Activated CD8-positive, alpha-beta T cell treated with anti-CD3 and anti-CD28 coated beads for 36 hours (primary cell): Measurements from ENCODE around the gene GALNT17. TPM values are rescaled to one million over a fixed set of nuclear protein-coding genes. Genes with fewer than 3 reads are reported as not detected.

Source experiments
- ATAC-seq: fragments of 200-7000 bp; cut with Tn5 transposase; one replicate; pipeline ENCODE4 v1.10.0; 2021; ENCODE audit warnings: mild to moderate bottlenecking, moderate library complexity
- CTCF ChIA-PET: fragments of 350-600 bp; sonication (Branson Sonifier 250); formaldehyde crosslinking; loops from one replicate; lab custom pipeline; 2021; ENCODE audit warnings: antibody characterized with exemption; lab: Charles Lee
- POLR2A ChIA-PET: fragments of 350-600 bp; sonication (Branson Sonifier 250); formaldehyde crosslinking; loops from one replicate; lab custom pipeline; 2021; ENCODE audit warnings: antibody characterized with exemption; lab: Charles Lee
- DNase-seq: peaks from one replicate; pipeline ENCODE4 v3.0.0-alpha.2; 2020
- H3K27ac Mint-ChIP-seq: one replicate; pipeline ENCODE4 v1.8.0; 2021; ENCODE audit warnings: mild to moderate bottlenecking, mixed read lengths
- H3K27me3 Mint-ChIP-seq: one replicate; pipeline ENCODE4 v1.8.0; 2021; ENCODE audit warnings: mixed read lengths
- H3K36me3 Mint-ChIP-seq: one replicate; pipeline ENCODE4 v1.8.0; 2021; ENCODE audit warnings: low read depth, mixed read lengths
- H3K4me1 Mint-ChIP-seq: one replicate; pipeline ENCODE4 v1.8.0; 2021; ENCODE audit warnings: low read depth, mixed read lengths
- H3K4me3 Mint-ChIP-seq: one replicate; pipeline ENCODE4 v1.8.0; 2021; ENCODE audit warnings: mild to moderate bottlenecking, moderate library complexity, mixed read lengths
- H3K9me3 Mint-ChIP-seq: one replicate; pipeline ENCODE4 v1.8.0; 2021; ENCODE audit warnings: mixed read lengths
- intact Hi-C: fragments of 100-400 bp; cut with micrococcal nuclease; formaldehyde crosslinking; loops from one replicate; pipeline ENCODE4 v1.10.0; 2022
- total RNA-seq, 2 experiments: library from RNA; stranded (reverse); gene quantifications; one replicate each; pipeline ENCODE4 v1.2.3, GENCODE V29; 2021
- TF ChIP-seq, protein P1 (sequence below): fragments of 200-600 bp; IDR thresholded peaks from one replicate; pipeline ENCODE4 v1.8.0; 2022; ENCODE audit warnings: antibody characterized with exemption, mild to moderate bottlenecking

The GALNT17 gene
- total RNA-seq, 2 experiments from 2014 or later, result not detected

DNA sequence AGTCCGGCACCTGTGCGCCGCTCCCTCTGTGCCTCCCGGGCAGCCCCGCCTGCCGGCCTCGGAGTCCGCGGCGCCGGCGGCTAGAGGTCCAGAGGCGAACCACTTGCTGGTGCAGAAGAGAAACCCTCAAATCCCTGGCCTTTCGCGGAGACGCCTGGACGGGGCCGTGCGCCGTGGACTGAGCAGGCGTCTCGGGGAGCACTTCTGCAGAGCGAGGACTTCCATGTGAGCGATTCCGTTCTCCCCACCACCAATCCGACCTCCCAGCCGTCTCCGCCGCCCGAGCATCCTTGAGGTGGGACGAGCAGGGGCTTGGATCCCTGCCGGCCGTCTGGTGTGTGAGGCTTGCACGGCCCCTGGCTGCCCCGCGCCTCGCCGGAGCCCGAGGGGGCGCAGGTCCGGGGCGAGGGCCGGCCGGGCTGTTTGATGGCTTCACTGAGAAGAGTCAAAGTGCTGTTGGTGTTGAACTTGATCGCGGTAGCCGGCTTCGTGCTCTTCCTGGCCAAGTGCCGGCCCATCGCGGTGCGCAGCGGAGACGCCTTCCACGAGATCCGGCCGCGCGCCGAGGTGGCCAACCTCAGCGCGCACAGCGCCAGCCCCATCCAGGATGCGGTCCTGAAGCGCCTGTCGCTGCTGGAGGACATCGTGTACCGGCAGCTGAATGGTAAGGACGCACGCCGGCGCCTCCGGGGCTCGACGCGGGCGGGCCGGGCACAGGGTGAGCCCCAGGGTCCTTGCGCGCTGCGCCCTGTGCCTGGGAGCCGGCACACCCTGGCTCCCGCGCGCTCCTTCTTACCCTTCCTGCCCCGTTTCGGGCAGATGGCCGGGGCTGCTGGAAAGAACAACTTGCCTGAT lies 660 bp downstream of the GALNT17 start:
- no peak for ATAC-seq
- DNase-seq, result no peak
- ChIA-PET POLR2A (no interaction called here), CTCF (no interaction called here)
- intact Hi-C loops, result no loop called here
- H3K4me3 Mint-ChIP-seq, result no peak overlapping the region
- peaks cover 25% of the 10 kb centered on the region for H3K27me3 Mint-ChIP-seq
- H3K4me1 Mint-ChIP-seq, result no peaks in the 10 kb centered on the region
- no peaks in the 10 kb centered on the region for H3K36me3 Mint-ChIP-seq
- TF ChIP-seq, protein P1, sequence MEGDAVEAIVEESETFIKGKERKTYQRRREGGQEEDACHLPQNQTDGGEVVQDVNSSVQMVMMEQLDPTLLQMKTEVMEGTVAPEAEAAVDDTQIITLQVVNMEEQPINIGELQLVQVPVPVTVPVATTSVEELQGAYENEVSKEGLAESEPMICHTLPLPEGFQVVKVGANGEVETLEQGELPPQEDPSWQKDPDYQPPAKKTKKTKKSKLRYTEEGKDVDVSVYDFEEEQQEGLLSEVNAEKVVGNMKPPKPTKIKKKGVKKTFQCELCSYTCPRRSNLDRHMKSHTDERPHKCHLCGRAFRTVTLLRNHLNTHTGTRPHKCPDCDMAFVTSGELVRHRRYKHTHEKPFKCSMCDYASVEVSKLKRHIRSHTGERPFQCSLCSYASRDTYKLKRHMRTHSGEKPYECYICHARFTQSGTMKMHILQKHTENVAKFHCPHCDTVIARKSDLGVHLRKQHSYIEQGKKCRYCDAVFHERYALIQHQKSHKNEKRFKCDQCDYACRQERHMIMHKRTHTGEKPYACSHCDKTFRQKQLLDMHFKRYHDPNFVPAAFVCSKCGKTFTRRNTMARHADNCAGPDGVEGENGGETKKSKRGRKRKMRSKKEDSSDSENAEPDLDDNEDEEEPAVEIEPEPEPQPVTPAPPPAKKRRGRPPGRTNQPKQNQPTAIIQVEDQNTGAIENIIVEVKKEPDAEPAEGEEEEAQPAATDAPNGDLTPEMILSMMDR, result no peak
- H3K27ac Mint-ChIP-seq, result no peak overlapping the region
- peaks cover 3% of the 10 kb centered on the region for H3K9me3 Mint-ChIP-seq

DNA sequence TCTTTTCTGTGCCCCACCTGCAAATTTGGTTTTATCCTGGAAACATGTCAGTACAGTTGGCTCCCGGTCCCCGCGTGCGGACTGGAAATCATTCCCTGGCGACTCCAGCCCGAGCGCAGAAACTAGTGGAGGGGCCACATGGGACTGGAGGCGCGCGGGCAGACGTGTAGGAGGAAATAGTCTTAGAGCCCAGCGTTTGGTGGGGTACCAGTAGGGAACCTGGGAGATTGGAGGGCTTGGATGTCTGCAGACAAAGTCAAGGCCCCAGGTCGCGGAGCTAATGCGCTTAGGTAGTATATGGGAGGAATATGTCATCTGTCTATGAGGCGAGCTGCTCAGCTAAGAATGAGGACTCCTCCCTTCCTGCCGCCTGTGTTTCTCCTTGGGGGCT lies 1.3 kb downstream of the GALNT17 start:
- CTCF ChIA-PET, result no interaction called here
- Mint-ChIP-seq H3K36me3 (no peaks in the 10 kb centered on the region), H3K4me1 (no peaks in the 10 kb centered on the region), H3K4me3 (no peak overlapping the region), H3K27me3 (peaks cover 25% of the 10 kb centered on the region), H3K27ac (no peak overlapping the region), H3K9me3 (peaks cover 3% of the 10 kb centered on the region)
- no peak for DNase-seq
- POLR2A ChIA-PET, result no interaction called here
- TF ChIP-seq, protein P1, result no peak
- intact Hi-C loops, result no loop called here
- no peak for ATAC-seq

DNA sequence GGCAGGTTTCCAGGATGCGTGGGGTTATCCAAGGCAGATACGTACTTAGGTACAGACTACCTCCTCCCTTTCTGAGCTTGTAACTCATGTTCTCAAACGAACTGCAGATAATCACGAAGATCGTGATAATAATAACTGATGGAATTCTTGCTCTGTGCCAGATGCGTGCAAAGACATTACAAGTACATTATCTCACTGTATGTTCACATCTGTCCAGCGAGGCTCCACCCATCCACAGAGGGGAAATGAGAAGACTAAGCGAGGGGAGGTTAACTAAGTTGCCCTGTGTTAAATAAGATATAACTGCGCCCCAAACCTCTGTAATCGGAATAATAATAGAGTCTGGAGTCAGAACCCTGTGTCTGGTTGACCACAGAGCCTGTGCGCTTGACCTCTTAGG lies 1.9 kb downstream of the GALNT17 start:
- ChIA-PET POLR2A (no interaction called here), CTCF (no interaction called here)
- peaks cover 3% of the 10 kb centered on the region for H3K9me3 Mint-ChIP-seq
- DNase-seq, result no peak
- no peak overlapping the region for H3K27ac Mint-ChIP-seq
- intact Hi-C loops, result no loop called here
- H3K36me3 Mint-ChIP-seq, result no peaks in the 10 kb centered on the region
- H3K4me3 Mint-ChIP-seq, result no peak overlapping the region
- ATAC-seq, result no peak
- no peaks in the 10 kb centered on the region for H3K4me1 Mint-ChIP-seq
- TF ChIP-seq, protein P1, result no peak
- peaks cover 24% of the 10 kb centered on the region for H3K27me3 Mint-ChIP-seq

DNA sequence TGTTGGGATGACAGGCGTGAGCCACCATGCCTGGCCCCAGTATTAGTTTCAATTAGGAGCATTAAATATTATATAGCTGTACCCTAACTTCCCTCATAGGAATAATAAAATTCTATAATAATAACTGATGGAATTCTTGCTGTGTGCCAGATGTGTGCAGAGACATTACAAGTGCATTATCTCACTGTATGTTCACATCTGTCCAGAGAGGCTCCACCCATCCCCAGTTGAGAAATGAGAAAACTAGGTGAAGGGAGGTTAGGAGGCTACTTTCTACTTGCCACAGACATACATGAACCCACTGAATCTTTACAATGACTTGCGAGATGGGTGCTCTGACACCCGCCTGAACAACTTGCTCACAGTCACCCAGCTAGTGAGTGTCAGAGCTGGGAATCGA lies 3.2 kb downstream of the GALNT17 start:
- POLR2A ChIA-PET, result no interaction called here

DNA sequence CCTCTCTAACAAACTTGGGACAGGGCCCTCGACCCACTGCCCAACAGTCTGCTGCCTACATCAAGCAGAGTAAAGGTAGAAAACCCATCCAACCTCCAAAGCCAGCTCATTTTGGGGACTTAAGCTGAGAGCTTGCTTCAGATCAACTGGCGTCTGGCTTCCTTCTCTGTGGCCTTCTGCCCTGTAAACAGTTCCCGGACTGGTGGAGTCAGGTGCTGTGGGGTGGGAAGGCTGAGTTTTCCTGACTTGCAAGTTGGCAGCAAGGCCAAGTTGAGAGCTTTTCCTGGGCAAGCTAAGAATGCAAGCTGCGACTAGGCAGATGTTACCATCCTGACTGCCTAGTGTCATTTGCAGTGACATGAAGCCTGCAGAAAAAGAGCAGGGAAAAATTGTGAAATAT lies 3.7 kb downstream of the GALNT17 start:
- ChIA-PET POLR2A (no interaction called here), CTCF (no interaction called here)
- H3K4me3 Mint-ChIP-seq, result no peak overlapping the region
- no peaks in the 10 kb centered on the region for H3K36me3 Mint-ChIP-seq
- peaks cover 3% of the 10 kb centered on the region for H3K9me3 Mint-ChIP-seq
- no peak for ATAC-seq
- H3K27me3 Mint-ChIP-seq, result peaks cover 17% of the 10 kb centered on the region
- TF ChIP-seq, protein P1, result no peak
- H3K4me1 Mint-ChIP-seq, result no peaks in the 10 kb centered on the region
- DNase-seq, result no peak
- H3K27ac Mint-ChIP-seq, result no peak overlapping the region
- intact Hi-C loops, result no loop called here

More for the DNA sequence above, 3.2 kb downstream of the GALNT17 start:
- ATAC-seq (no peak), DNase-seq (no peak)
- TF ChIP-seq, protein P1, result no peak
- H3K27me3 Mint-ChIP-seq, result peaks cover 18% of the 10 kb centered on the region
- no peaks in the 10 kb centered on the region for H3K36me3 Mint-ChIP-seq
- H3K4me1 Mint-ChIP-seq, result no peaks in the 10 kb centered on the region
- peaks cover 3% of the 10 kb centered on the region for H3K9me3 Mint-ChIP-seq
- H3K27ac Mint-ChIP-seq, result no peak overlapping the region
- intact Hi-C loops, result no loop called here
- H3K4me3 Mint-ChIP-seq, result no peak overlapping the region
- CTCF ChIA-PET, result no interaction called here
